Endothelial cell of umbilical vein (primary cell): ENCODE data around the gene IGFBP1. TPM values are rescaled to one million over a fixed set of nuclear protein-coding genes. Genes with fewer than 3 reads are reported as not detected.

ENCODE experiments used
- BruUV-seq: library from RNA; stranded (reverse); fragments of 400-500 nt; replicated peaks from 2 replicates; lab custom pipeline; 2021; lab: Mats Ljungman, UMichigan
- CTCF ChIA-PET: fragments of 300-600, 350-600 bp; sonication (Branson Sonifier 250); formaldehyde crosslinking; loops from one replicate; lab custom pipeline; 2021; ENCODE audit warnings: antibody characterized with exemption, inconsistent platforms; lab: Charles Lee
- POLR2A ChIA-PET: fragments of 300-600, 350-600 bp; sonication (Branson Sonifier 250); formaldehyde crosslinking; loops from one replicate; lab custom pipeline; 2021; ENCODE audit warnings: antibody characterized with exemption, inconsistent platforms; lab: Charles Lee
- DNase-seq: peaks from one replicate; pipeline ENCODE4 v3.0.0-alpha.2; 2011; ENCODE audit warnings: low read depth, low spot score
- FAIRE-seq: peaks from 2 replicates; lab custom pipeline; 2011; peaks lifted over from hg19 to GRCh38; lab: Jason Lieb, UNC
- H2AFZ ChIP-seq: 2 replicates; pipeline ENCODE4 v1.6.0; 2012; ENCODE audit warnings: low read depth, low read length, control low read depth, inconsistent platforms
- H3K27ac ChIP-seq: 2 replicates; pipeline ENCODE4 v1.5.1; 2011; ENCODE audit warnings: low read depth, mild to moderate bottlenecking, control low read depth, low read length, moderate library complexity; ENCODE audit not compliant: insufficient read depth
- H3K27me3 ChIP-seq, 2 experiments: 2 replicates each; pipeline versions ENCODE4 v1.6.0 to v1.6.1; 2011; ENCODE audit warnings: low read length in 2 of 2, mixed read lengths in 1 of 2; ENCODE audit not compliant: control insufficient read depth in 2 of 2, insufficient read depth in 2 of 2
- H3K36me3 ChIP-seq, 2 experiments: 2 replicates in 1 of 2; 3 replicates in 1 of 2; pipeline ENCODE4 v1.5.1; 2011; ENCODE audit warnings: low read length in 2 of 2, mild to moderate bottlenecking in 1 of 2, moderate library complexity in 1 of 2; ENCODE audit not compliant: control insufficient read depth in 2 of 2, insufficient read depth in 2 of 2; ENCODE audit errors: extremely low read depth in 1 of 2
- H3K4me1 ChIP-seq: 3 replicates; pipeline ENCODE4 v1.5.1; 2011; ENCODE audit warnings: mild to moderate bottlenecking, low read length; ENCODE audit not compliant: control insufficient read depth, insufficient read depth; ENCODE audit errors: extremely low read depth
- H3K4me2 ChIP-seq: 2 replicates; pipeline ENCODE4 v1.6.1; 2011; ENCODE audit warnings: low read length, control low read depth, mixed read lengths; ENCODE audit not compliant: insufficient read depth
- H3K4me3 ChIP-seq, 3 experiments: fragments of 200-600 bp in 1 of 3; sonication (generic), shearing (Covaris generic) in 1 of 3; replicated peaks in 1 of 3; 2 replicates each; pipeline ENCODE4 v1.5.1; 2011 to 2016; ENCODE audit warnings: control low read depth in 3 of 3, low read length in 3 of 3, mild to moderate bottlenecking in 2 of 3, inconsistent platforms in 1 of 3, low read depth in 1 of 3, moderate library complexity in 1 of 3; ENCODE audit not compliant: insufficient read depth in 1 of 3
- H3K79me2 ChIP-seq: 2 replicates; pipeline ENCODE4 v1.6.0; 2012; ENCODE audit warnings: low read length, inconsistent platforms; ENCODE audit not compliant: control insufficient read depth, insufficient read depth
- H3K9ac ChIP-seq: replicated peaks from 2 replicates; pipeline ENCODE3; 2011; ENCODE audit warnings: low read length, control low read depth; ENCODE audit not compliant: insufficient read depth; ENCODE audit errors: extremely low read depth
- H3K9me1 ChIP-seq: replicated peaks from 3 replicates; pipeline ENCODE4 v1.6.0; 2011; ENCODE audit warnings: mild to moderate bottlenecking, low read length; ENCODE audit not compliant: control insufficient read depth, insufficient read depth; ENCODE audit errors: extremely low read depth
- H3K9me3 ChIP-seq: replicated peaks from 2 replicates; pipeline ENCODE4 v1.5.1; 2012; ENCODE audit warnings: low read length, inconsistent platforms; ENCODE audit not compliant: control insufficient read depth, insufficient read depth
- H4K20me1 ChIP-seq: replicated peaks from 2 replicates; pipeline ENCODE3; 2011; ENCODE audit warnings: mild to moderate bottlenecking, low read length; ENCODE audit not compliant: control insufficient read depth, insufficient read depth; ENCODE audit errors: extremely low read depth
- EZH2 ChIP-seq: IDR thresholded peaks from 2 replicates; pipeline ENCODE4 v1.6.1; 2012; ENCODE audit warnings: borderline replicate concordance, low read depth, mild to moderate bottlenecking, moderate library complexity, low read length, inconsistent platforms; ENCODE audit not compliant: severe bottlenecking
- FOS ChIP-seq: IDR thresholded peaks from 2 replicates; pipeline ENCODE4 v1.6.1; 2011; ENCODE audit warnings: mild to moderate bottlenecking, low read length, moderate library complexity, borderline replicate concordance; ENCODE audit not compliant: insufficient read depth
- JUN ChIP-seq: IDR thresholded peaks from 2 replicates; pipeline ENCODE4 v1.6.1; 2011; ENCODE audit warnings: borderline replicate concordance, low read depth; ENCODE audit not compliant: insufficient read length, insufficient read depth
- POLR2AphosphoS5 ChIP-seq: IDR thresholded peaks from 2 replicates; pipeline ENCODE4 v1.6.1; 2012; ENCODE audit warnings: low read depth, mild to moderate bottlenecking, control low read depth, low read length, moderate library complexity; ENCODE audit not compliant: insufficient read depth
- dilution Hi-C: fragments of 300-500 bp; cut with MboI; formaldehyde crosslinking; loops from one replicate; pipeline ENCODE4 v1.15.0; 2019; ENCODE audit warnings: low sequenced_read_pairs; ENCODE audit not compliant: extremely low pct_ligation_motif_present
- intact Hi-C: fragments of 100-400 bp; cut with micrococcal nuclease; formaldehyde crosslinking; loops from one replicate; pipeline ENCODE4 v1.10.0; 2022
- polyA plus RNA-seq, 4 experiments: library from polyadenylated mRNA; depleted of rRNA in 3 of 4; stranded (reverse) in 3 of 4; unstranded in 1 of 4; fragments of >200 nt; gene quantifications; 2 replicates each; pipeline versions ENCODE4 v1.2.1 to v1.2.3, GENCODE V29; 2011 to 2012; ENCODE audit warnings: missing spikeins in 1 of 4
- total RNA-seq: library from RNA; stranded (reverse); gene quantifications from 2 replicates; pipeline ENCODE4 v1.2.3, GENCODE V29; 2021

The IGFBP1 gene
- total and polyA plus RNA-seq, 2 donors (not counting 3 experiments of a cell fraction or from before 2014, with no cell fraction given), result 0.57 to 4.0 TPM

DNA sequence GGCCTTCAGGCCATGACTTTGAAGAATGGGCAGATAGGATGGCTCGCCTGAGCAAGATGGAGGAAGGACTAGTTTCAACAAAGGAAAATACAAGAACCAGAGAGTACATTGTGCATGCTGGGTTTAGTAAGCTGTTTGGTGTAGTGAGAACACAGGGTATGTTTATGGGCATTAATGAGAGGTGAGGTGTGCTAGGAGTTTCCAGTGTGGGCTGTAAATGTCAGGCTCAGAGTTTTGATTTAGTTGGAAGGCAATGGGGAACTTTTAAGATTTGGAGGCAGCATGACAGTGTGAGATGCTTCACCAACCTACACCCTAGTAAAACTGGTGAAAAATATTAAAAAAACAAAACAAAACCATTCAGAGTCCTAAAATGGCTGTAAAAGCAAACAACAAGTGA lies 13.3 kb downstream of the IGFBP1 start:
- Histone ChIP-seq H3K4me2 (no peak overlapping the region), H3K9me1 (no peaks in the 10 kb centered on the region), H3K9ac (no peak overlapping the region), H3K36me3 (no peaks in the 10 kb centered on the region), H4K20me1 (no peaks in the 10 kb centered on the region), H3K4me3 (no peak overlapping the region), H3K4me1 (no peaks in the 10 kb centered on the region), H3K27ac (no peak overlapping the region), H3K79me2 (no peaks in the 10 kb centered on the region), H3K27me3 (peaks cover 14 to 21% of the 10 kb centered on the region in 2 experiments), H2AFZ (no peak overlapping the region), H3K9me3 (no peaks in the 10 kb centered on the region)
- ChIA-PET POLR2A (no interaction called here), CTCF (interaction anchor here (1.4 to 1.8 kb wide), 3 partner anchors 9 to 21 kb away, joined by 4 to 7 read pairs (median 7); no protein-coding TSS in a partner anchor)
- TF ChIP-seq EZH2 (no peak), FOS (no peak)
- no peak for FAIRE-seq
- no peak for DNase-seq
- intact Hi-C loops (no loop called here), dilution Hi-C loops (no loop called here)
- BruUV-seq, result no TSS peak

DNA sequence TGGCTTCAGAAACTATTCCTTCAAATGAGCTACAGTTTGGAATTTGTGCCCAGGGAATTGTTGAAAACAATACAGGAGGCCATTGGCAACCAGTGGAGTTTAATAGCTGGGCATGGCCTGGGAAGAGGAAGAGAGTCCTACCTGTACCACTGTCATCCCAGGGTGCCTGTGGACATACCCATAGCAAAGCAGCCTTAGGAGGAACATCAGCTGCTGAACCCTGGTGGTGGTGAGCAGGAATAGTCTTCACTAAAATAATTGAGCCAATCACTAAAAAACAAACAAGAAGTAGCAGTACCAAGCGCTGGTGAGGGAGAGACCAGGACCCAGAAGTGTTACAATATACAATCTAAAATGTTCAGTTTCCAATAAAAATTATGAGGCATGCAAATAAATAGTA lies 14.5 kb downstream of the IGFBP1 start:
- no peak overlapping the region for H2AFZ ChIP-seq
- peaks cover 15 to 25% of the 10 kb centered on the region in 2 experiments for H3K27me3 ChIP-seq
- POLR2A ChIA-PET, result no interaction called here
- intact Hi-C loops, result no loop called here
- FAIRE-seq (no peak), DNase-seq (no peak)
- TF ChIP-seq JUN (no peak), EZH2 (no peak), FOS (no peak), POLR2AphosphoS5 (no peak)
- H3K9ac ChIP-seq, result no peak overlapping the region
- no peaks in the 10 kb centered on the region for H3K9me3 ChIP-seq
- no peak overlapping the region for H3K4me2 ChIP-seq
- H3K4me3 ChIP-seq, result no peak overlapping the region
- BruUV-seq, result no TSS peak
- H3K79me2 ChIP-seq, result no peaks in the 10 kb centered on the region
- H3K27ac ChIP-seq, result no peak overlapping the region
- CTCF ChIA-PET, result interaction anchor here (1.4 to 1.8 kb wide), 4 partner anchors 11 to 20 kb away, joined by 4 to 9 read pairs (median 7); no protein-coding TSS in a partner anchor
- no peaks in the 10 kb centered on the region for H3K9me1 ChIP-seq
- no peaks in the 10 kb centered on the region for H4K20me1 ChIP-seq
- H3K4me1 ChIP-seq, result no peaks in the 10 kb centered on the region
- no peaks in the 10 kb centered on the region for H3K36me3 ChIP-seq
- dilution Hi-C loops, result no loop called here
